ENCODE measurements around the gene ACLY. TPM values are rescaled to one million over a fixed set of nuclear protein-coding genes. Genes with fewer than 3 reads are reported as not detected.

The ACLY gene
- total and polyA plus RNA-seq, 2 of the 13 experiments (the other 11 are each of a cell fraction or from before 2014, with no cell fraction given) = 111 to 218 TPM

DNA sequence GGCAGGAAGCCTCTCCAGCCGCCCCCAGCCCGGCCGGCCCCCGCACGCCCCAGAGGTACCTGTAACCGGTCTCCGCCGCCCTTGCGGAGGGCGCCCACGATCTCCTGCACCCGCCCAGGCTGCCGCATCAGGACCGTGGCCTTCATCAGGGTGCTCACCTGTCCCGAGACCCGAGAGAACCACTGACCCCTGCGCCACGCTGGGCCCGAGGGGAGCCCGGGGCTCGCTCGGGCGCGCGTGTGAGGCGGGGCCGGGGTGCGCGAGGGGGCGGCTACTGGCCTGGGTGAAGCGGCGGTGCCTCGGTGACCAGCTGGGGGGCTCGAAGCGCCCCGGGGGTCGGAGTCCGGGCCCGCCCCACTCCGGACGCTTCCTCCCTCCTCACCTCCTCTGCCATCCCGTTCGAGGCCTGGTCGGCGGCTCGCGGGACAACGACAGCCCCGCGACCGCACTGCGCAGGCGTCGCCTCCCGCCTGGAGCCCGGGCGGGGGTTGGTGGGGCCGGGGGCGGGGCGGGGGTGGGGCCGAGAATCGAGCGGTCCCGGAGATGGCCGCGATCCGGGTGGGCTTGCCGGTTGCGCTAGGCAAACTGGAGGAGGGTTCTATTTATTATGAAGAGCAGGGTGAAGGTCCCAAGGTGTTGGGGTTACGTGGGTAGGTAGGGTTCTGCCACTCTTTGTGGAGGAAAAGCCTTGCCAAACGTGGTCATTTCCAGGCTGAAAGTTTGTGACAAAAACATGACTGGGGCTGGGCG lies 82.8 kb downstream of the ACLY start, which contains the start of gene NT5C3B (continued):
- TF ChIP-seq, protein P1, sequence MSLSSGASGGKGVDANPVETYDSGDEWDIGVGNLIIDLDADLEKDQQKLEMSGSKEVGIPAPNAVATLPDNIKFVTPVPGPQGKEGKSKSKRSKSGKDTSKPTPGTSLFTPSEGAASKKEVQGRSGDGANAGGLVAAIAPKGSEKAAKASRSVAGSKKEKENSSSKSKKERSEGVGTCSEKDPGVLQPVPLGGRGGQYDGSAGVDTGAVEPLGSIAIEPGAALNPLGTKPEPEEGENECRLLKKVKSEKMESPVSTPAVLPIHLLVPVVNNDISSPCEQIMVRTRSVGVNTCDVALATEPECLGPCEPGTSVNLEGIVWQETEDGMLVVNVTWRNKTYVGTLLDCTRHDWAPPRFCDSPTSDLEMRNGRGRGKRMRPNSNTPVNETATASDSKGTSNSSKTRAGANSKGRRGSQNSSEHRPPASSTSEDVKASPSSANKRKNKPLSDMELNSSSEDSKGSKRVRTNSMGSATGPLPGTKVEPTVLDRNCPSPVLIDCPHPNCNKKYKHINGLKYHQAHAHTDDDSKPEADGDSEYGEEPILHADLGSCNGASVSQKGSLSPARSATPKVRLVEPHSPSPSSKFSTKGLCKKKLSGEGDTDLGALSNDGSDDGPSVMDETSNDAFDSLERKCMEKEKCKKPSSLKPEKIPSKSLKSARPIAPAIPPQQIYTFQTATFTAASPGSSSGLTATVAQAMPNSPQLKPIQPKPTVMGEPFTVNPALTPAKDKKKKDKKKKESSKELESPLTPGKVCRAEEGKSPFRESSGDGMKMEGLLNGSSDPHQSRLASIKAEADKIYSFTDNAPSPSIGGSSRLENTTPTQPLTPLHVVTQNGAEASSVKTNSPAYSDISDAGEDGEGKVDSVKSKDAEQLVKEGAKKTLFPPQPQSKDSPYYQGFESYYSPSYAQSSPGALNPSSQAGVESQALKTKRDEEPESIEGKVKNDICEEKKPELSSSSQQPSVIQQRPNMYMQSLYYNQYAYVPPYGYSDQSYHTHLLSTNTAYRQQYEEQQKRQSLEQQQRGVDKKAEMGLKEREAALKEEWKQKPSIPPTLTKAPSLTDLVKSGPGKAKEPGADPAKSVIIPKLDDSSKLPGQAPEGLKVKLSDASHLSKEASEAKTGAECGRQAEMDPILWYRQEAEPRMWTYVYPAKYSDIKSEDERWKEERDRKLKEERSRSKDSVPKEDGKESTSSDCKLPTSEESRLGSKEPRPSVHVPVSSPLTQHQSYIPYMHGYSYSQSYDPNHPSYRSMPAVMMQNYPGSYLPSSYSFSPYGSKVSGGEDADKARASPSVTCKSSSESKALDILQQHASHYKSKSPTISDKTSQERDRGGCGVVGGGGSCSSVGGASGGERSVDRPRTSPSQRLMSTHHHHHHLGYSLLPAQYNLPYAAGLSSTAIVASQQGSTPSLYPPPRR (CRISPR knock-in tag; IDR thresholded peaks at IDR 0.05; ENCODE audit: borderline replicate concordance) = 0 out of 2 replicates have a peak, but pooled peaks have one; percentile 9
- TF ChIP-seq YY1 (IDR thresholded peaks at IDR 0.05; ENCODE audit: insufficient read depth, insufficient replicate concordance, low read depth, low read length) = peak; percentile 7
- TF ChIP-seq ZNF234 (CRISPR knock-in tag; conservative IDR thresholded peaks at IDR 0.05) = 0 out of 2 replicates have a peak, but pooled peaks have one; percentile 44
- TF ChIP-seq, protein P2, sequence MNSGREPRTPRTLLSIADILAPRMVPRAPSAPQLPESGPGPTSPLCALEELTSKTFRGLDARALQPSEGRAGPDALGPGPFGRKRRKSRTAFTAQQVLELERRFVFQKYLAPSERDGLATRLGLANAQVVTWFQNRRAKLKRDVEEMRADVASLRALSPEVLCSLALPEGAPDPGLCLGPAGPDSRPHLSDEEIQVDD (CRISPR knock-in tag; IDR thresholded peaks at IDR 0.05; ENCODE audit: borderline replicate concordance) = peak; percentile 25; the same call in 1 of the 2 replicates
- peak; percentile 55; the same call in 1 of the 2 replicates for TF ChIP-seq ZNF160 (CRISPR knock-in tag; IDR thresholded peaks at IDR 0.05)
- TF ChIP-seq ELF3 (CRISPR knock-in tag; IDR thresholded peaks at IDR 0.05) = 0 out of 2 replicates have a peak, but pooled peaks have one; percentile 8
- TF ChIP-seq SMC3 (IDR thresholded peaks at IDR 0.05; ENCODE audit: low read length) = no peak
- TF ChIP-seq KLF13 (CRISPR knock-in tag; IDR thresholded peaks at IDR 0.05) = 0 out of 2 replicates have a peak, but pooled peaks have one; percentile 54
- TF ChIP-seq CC2D1A (CRISPR knock-in tag; IDR thresholded peaks at IDR 0.05) = no peak
- TF ChIP-seq ZNF296 (CRISPR knock-in tag; conservative IDR thresholded peaks at IDR 0.05) = no peak
- peak; percentile 12; the same call in 1 of the 3 replicates for TF ChIP-seq MXI1 (IDR thresholded peaks at IDR 0.05; ENCODE audit: borderline replicate concordance, low read depth, low read length)
- peak; percentile 62 to 89; a peak in 3 of 4 replicates for TF ChIP-seq POLR2A (IDR thresholded peaks at IDR 0.05; ENCODE audit: insufficient read depth in 1 of 2, low read depth in 2 of 2, low read length in 2 of 2)
- TF ChIP-seq, protein P3, sequence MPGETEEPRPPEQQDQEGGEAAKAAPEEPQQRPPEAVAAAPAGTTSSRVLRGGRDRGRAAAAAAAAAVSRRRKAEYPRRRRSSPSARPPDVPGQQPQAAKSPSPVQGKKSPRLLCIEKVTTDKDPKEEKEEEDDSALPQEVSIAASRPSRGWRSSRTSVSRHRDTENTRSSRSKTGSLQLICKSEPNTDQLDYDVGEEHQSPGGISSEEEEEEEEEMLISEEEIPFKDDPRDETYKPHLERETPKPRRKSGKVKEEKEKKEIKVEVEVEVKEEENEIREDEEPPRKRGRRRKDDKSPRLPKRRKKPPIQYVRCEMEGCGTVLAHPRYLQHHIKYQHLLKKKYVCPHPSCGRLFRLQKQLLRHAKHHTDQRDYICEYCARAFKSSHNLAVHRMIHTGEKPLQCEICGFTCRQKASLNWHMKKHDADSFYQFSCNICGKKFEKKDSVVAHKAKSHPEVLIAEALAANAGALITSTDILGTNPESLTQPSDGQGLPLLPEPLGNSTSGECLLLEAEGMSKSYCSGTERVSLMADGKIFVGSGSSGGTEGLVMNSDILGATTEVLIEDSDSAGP (CRISPR knock-in tag; IDR thresholded peaks at IDR 0.05; ENCODE audit: borderline replicate concordance) = peak; percentile 81; the same call in 1 of the 2 replicates
- peak; percentile 84 for TF ChIP-seq KDM5B (CRISPR knock-in tag; IDR thresholded peaks at IDR 0.05; ENCODE audit: borderline replicate concordance)
- TF ChIP-seq ZSCAN20 (CRISPR knock-in tag; IDR thresholded peaks at IDR 0.05; ENCODE audit: borderline replicate concordance) = peak; percentile 54; the same call in 1 of the 2 replicates
- TF ChIP-seq ZNF616 (CRISPR knock-in tag; IDR thresholded peaks at IDR 0.05; ENCODE audit: low read depth) = peak; percentile 65; the same call in 1 of the 2 replicates
- TF ChIP-seq KDM2A (CRISPR knock-in tag; IDR thresholded peaks at IDR 0.05; ENCODE audit: borderline replicate concordance, low read depth) = no peak

Data from HepG2 (cell line).